Measurements from ENCODE around the gene TMEM31.

- TF ChIP-seq, protein P1, sequence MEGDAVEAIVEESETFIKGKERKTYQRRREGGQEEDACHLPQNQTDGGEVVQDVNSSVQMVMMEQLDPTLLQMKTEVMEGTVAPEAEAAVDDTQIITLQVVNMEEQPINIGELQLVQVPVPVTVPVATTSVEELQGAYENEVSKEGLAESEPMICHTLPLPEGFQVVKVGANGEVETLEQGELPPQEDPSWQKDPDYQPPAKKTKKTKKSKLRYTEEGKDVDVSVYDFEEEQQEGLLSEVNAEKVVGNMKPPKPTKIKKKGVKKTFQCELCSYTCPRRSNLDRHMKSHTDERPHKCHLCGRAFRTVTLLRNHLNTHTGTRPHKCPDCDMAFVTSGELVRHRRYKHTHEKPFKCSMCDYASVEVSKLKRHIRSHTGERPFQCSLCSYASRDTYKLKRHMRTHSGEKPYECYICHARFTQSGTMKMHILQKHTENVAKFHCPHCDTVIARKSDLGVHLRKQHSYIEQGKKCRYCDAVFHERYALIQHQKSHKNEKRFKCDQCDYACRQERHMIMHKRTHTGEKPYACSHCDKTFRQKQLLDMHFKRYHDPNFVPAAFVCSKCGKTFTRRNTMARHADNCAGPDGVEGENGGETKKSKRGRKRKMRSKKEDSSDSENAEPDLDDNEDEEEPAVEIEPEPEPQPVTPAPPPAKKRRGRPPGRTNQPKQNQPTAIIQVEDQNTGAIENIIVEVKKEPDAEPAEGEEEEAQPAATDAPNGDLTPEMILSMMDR (IDR thresholded peaks at IDR 0.05; ENCODE audit: insufficient read depth, low read length, poor library complexity, severe bottlenecking): no peak
- no peak for TF ChIP-seq EZH2phosphoT487 (conservative IDR thresholded peaks at IDR 0.05; ENCODE audit: low read length)
These were observed 23.5 kb downstream of the TMEM31 start for GRCh38 chrX:103734125-103734760.
